ENCODE measurements around the gene NUMBL. TPM values are rescaled to one million over a fixed set of nuclear protein-coding genes. Genes with fewer than 3 reads are reported as not detected.

NUMBL gene
- total and polyA plus RNA-seq, 2 of the 8 experiments (the other 6 are each of a cell fraction or from before 2014, with no cell fraction given): 13.5 to 24.8 TPM

- TF ChIP-seq USF2 (IDR thresholded peaks at IDR 0.05; ENCODE audit: low read length) (no peak), SP4 (IDR thresholded peaks at IDR 0.05; ENCODE audit: low read length) (no peak)
Observed at GRCh38 chr19:40673397-40673796, 17.1 kb downstream of the NUMBL start (continued).
